ENCODE data around the gene PARM1. TPM values are rescaled to one million over a fixed set of nuclear protein-coding genes. Genes with fewer than 3 reads are reported as not detected.

PARM1 gene
- total and polyA plus RNA-seq, 9 of the 15 experiments (the other 6 are each of a cell fraction or from before 2014, with no cell fraction given), result 0.07 TPM; not detected in 8

DNA sequence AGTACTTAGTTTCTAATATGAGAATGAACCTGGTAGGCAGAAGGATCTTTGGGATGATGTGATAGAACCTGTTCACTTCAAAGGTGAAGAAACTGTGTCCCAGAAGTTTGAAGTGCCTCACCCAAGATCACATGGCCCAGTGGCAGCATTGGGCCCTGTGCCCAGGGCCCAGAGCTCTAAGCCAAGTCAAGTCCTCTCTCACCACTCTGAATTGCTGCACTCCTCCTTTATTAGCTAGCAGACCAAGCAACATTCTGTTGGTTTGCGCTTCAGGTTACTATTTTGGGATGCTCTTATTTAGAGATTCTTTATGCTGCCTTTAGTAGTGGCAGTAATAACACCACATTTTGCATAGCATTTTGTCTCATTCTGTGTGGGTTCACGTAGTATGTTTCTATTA is 82.7 kb downstream of the PARM1 start (continued):
- TF ChIP-seq, protein P1, sequence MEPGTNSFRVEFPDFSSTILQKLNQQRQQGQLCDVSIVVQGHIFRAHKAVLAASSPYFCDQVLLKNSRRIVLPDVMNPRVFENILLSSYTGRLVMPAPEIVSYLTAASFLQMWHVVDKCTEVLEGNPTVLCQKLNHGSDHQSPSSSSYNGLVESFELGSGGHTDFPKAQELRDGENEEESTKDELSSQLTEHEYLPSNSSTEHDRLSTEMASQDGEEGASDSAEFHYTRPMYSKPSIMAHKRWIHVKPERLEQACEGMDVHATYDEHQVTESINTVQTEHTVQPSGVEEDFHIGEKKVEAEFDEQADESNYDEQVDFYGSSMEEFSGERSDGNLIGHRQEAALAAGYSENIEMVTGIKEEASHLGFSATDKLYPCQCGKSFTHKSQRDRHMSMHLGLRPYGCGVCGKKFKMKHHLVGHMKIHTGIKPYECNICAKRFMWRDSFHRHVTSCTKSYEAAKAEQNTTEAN (CRISPR knock-in tag; IDR thresholded peaks at IDR 0.05), result no peak
- no peak for TF ChIP-seq ZNF507 (tag; conservative IDR thresholded peaks at IDR 0.05)
- TF ChIP-seq, protein P2, sequence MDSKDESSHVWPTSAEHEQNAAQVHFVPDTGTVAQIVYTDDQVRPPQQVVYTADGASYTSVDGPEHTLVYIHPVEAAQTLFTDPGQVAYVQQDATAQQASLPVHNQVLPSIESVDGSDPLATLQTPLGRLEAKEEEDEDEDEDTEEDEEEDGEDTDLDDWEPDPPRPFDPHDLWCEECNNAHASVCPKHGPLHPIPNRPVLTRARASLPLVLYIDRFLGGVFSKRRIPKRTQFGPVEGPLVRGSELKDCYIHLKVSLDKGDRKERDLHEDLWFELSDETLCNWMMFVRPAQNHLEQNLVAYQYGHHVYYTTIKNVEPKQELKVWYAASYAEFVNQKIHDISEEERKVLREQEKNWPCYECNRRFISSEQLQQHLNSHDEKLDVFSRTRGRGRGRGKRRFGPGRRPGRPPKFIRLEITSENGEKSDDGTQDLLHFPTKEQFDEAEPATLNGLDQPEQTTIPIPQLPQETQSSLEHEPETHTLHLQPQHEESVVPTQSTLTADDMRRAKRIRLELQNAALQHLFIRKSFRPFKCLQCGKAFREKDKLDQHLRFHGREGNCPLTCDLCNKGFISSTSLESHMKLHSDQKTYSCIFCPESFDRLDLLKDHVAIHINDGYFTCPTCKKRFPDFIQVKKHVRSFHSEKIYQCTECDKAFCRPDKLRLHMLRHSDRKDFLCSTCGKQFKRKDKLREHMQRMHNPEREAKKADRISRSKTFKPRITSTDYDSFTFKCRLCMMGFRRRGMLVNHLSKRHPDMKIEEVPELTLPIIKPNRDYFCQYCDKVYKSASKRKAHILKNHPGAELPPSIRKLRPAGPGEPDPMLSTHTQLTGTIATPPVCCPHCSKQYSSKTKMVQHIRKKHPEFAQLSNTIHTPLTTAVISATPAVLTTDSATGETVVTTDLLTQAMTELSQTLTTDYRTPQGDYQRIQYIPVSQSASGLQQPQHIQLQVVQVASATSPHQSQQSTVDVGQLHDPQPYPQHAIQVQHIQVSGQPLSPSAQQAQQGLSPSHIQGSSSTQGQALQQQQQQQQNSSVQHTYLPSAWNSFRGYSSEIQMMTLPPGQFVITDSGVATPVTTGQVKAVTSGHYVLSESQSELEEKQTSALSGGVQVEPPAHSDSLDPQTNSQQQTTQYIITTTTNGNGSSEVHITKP (IDR thresholded peaks at IDR 0.05; ENCODE audit: partially characterized antibody), result no peak

DNA sequence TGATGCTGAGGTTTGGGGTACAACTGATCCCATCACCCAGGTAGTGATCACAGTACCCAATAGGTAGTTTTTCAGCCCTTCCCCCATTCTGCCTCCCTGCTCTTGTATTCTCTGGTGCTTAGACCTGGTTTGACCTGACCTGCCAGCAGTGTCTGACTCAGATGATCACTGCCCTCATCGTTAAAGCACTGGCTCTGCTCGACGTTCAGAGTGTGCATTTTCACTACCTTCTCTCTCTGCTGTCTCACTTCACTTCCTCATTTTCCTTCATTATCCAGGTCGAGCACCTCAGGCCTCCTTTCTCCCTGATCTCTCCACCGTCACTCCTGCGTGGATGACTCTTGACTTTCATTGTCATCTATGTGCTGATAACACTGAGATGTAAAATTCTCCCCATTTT is 83.6 kb downstream of the PARM1 start:
- Histone ChIP-seq H3K36me3 (ENCODE audit: control insufficient read depth, insufficient read depth, low read length) (no peaks in the 10 kb centered on the region), H3K9me1 (ENCODE audit: control insufficient read depth, insufficient read depth, low read length) (no peaks in the 10 kb centered on the region), H4K20me1 (replicated peaks; ENCODE audit: control insufficient read depth, insufficient read depth, low read length) (no peaks in the 10 kb centered on the region), H3K4me2 (ENCODE audit: insufficient read depth, low read length) (no peak overlapping the region), H3K9ac (ENCODE audit: insufficient read depth in 1 of 2, low read depth in 2 of 2, low read length in 2 of 2) (no peak overlapping the region), H3K27ac (ENCODE audit: extremely low read depth, low read depth, low read length) (no peak overlapping the region), H3K9me3 (replicated peaks; ENCODE audit: control insufficient read depth, insufficient read depth, low read depth, low read length) (no peaks in the 10 kb centered on the region), H3K27me3 (ENCODE audit: control insufficient read depth in 2 of 2, insufficient read depth in 2 of 2, low read length in 2 of 2) (peaks cover 4 to 6% of the 10 kb centered on the region in 2 experiments; a peak in 3 of 5 replicates), H3K4me3 (no peak overlapping the region), H3K4me1 (replicated peaks in 1 of 2; ENCODE audit: control insufficient read depth in 2 of 2, insufficient read depth in 2 of 2, low read length in 2 of 2) (no peaks in the 10 kb centered on the region), H3K79me2 (ENCODE audit: control insufficient read depth, insufficient read depth, low read length) (no peaks in the 10 kb centered on the region), H2AFZ (ENCODE audit: low read depth, low read length) (no peak overlapping the region)
- POLR2A ChIA-PET, result no interaction called here
- 1% methylated on average over 6 of the region's 6 CpGs for WGBS (ENCODE audit: insufficient coverage, low coverage, missing lambda C conversion rate)
- intact Hi-C loops (cut with micrococcal nuclease), result no loop called here
- CTCF ChIA-PET (ENCODE audit: low intra/inter-chr PET ratio), result no interaction called here
- no TSS peak for BruUV-seq (replicated peaks)
- FAIRE-seq (no peak), ATAC-seq (no peak), DNase-seq (ENCODE audit: extremely low read depth in 1 of 4, low spot score in 3 of 4) (no peak)
- in situ Hi-C loops (cut with MboI), result no loop called here
- no peak for TF ChIP-seq ATF1 (CRISPR knock-in tag; IDR thresholded peaks at IDR 0.05)
- no peak for TF ChIP-seq ATF1 (tag; IDR thresholded peaks at IDR 0.05)
- peak; percentile 63; the same call in 1 of the 2 replicates for TF ChIP-seq SPI1 (IDR thresholded peaks at IDR 0.05; ENCODE audit: borderline replicate concordance, low read depth, low read length)
